HepG2 (cell line): ENCODE data around the gene ABL2. TPM values are rescaled to one million over a fixed set of nuclear protein-coding genes. Genes with fewer than 3 reads are reported as not detected.

Source experiments
- AKAP8 ChIP-seq: sonication (generic); formaldehyde crosslinking; IDR thresholded peaks from 2 replicates; pipeline ENCODE4 v1.5.1; 2020; ENCODE audit warnings: mild to moderate bottlenecking, missing genetic modification reagents
- ATF1 ChIP-seq: IDR thresholded peaks from 2 replicates; pipeline ENCODE4 v1.6.1; 2016; ENCODE audit warnings: mild to moderate bottlenecking, control low read depth
- DMAP1 ChIP-seq: IDR thresholded peaks from 2 replicates; pipeline ENCODE4 v1.6.1; 2016
- DPF2 ChIP-seq: sonication (generic); formaldehyde crosslinking; IDR thresholded peaks from 2 replicates; pipeline ENCODE4 v1.4.0; 2020; ENCODE audit warnings: mild to moderate bottlenecking, low read depth, missing genetic modification reagents, borderline replicate concordance
- KMT2A ChIP-seq: sonication (generic); formaldehyde crosslinking; IDR thresholded peaks from 2 replicates; pipeline ENCODE4 v1.4.0; 2020; ENCODE audit warnings: missing genetic modification reagents
- MXD4 ChIP-seq: IDR thresholded peaks from 2 replicates; pipeline ENCODE4 v1.6.1; 2016; ENCODE audit warnings: mild to moderate bottlenecking, missing biosample characterization, missing genetic modification reagents
- RBFOX2 ChIP-seq: fragments of 200-400 bp; formaldehyde crosslinking; IDR thresholded peaks from 2 replicates; pipeline ENCODE4 v1.6.1; 2017; ENCODE audit warnings: low read depth, mild to moderate bottlenecking, low read length
- RCOR2 ChIP-seq: IDR thresholded peaks from 2 replicates; pipeline ENCODE4 v1.6.1; 2016; ENCODE audit warnings: missing biosample characterization, missing genetic modification reagents
- RFX3 ChIP-seq: IDR thresholded peaks from 2 replicates; pipeline ENCODE4 v1.6.1; 2016; ENCODE audit warnings: missing biosample characterization, missing genetic modification reagents
- SRSF9 ChIP-seq: fragments of 200-400 bp; formaldehyde crosslinking; IDR thresholded peaks from 2 replicates; pipeline ENCODE4 v1.6.1; 2018; ENCODE audit warnings: borderline replicate concordance, mild to moderate bottlenecking, low read depth, low read length; ENCODE audit not compliant: insufficient read depth, poor library complexity, severe bottlenecking
- ZNF674 ChIP-seq: sonication (generic); formaldehyde crosslinking; IDR thresholded peaks from 2 replicates; pipeline ENCODE4 v1.5.0; 2020; ENCODE audit warnings: low read depth, mild to moderate bottlenecking, missing genetic modification reagents
- polyA plus RNA-seq, 8 experiments: library from polyadenylated mRNA; depleted of rRNA in 3 of 8; stranded (reverse) in 7 of 8; unstranded in 1 of 8; fragments of >200 nt; fragmentation: Illumina TruSeq in 4 of 8; extraction: Trizol in 4 of 8; gene quantifications; 2 replicates each; pipeline versions ENCODE4 v1.2.1 to v1.2.3, GENCODE V29; 2011 to 2016; ENCODE audit warnings: low read depth in 4 of 8, missing spikeins in 1 of 8, mixed read lengths in 1 of 8; ENCODE audit not compliant: insufficient read depth in 1 of 8
- total RNA-seq, 5 experiments: library from RNA; depleted of rRNA; stranded (reverse); fragments of >200 nt; fragmentation: Illumina TruSeq; extraction: Trizol; gene quantifications; 2 replicates each; pipeline ENCODE4 v1.2.3, GENCODE V29; 2016; ENCODE audit warnings: low read depth in 1 of 5
- TF ChIP-seq, protein P1 (sequence below), 2 experiments: fragments of 450-650 bp in 1 of 2; sonication (generic) in 1 of 2; formaldehyde crosslinking in 1 of 2; IDR thresholded peaks; 2 replicates each; pipeline versions ENCODE4 v1.6.1 to v1.8.0; 2016 to 2022; ENCODE audit warnings: antibody characterized with exemption in 1 of 2, mild to moderate bottlenecking in 1 of 2, missing genetic modification reagents in 1 of 2
- TF ChIP-seq, protein P2 (sequence below): sonication (generic); formaldehyde crosslinking; IDR thresholded peaks from 2 replicates; pipeline ENCODE4 v1.4.0; 2020; ENCODE audit warnings: low read depth, mild to moderate bottlenecking, missing genetic modification reagents
- TF ChIP-seq, protein P3 (sequence below): sonication (generic); formaldehyde crosslinking; IDR thresholded peaks from 2 replicates; pipeline ENCODE4 v1.4.0; 2020; ENCODE audit warnings: missing genetic modification reagents, mild to moderate bottlenecking, borderline replicate concordance

ABL2 gene
- total and polyA plus RNA-seq, 2 of the 13 experiments (the other 11 are each of a cell fraction or from before 2014, with no cell fraction given) = 5.8 to 6.0 TPM

DNA sequence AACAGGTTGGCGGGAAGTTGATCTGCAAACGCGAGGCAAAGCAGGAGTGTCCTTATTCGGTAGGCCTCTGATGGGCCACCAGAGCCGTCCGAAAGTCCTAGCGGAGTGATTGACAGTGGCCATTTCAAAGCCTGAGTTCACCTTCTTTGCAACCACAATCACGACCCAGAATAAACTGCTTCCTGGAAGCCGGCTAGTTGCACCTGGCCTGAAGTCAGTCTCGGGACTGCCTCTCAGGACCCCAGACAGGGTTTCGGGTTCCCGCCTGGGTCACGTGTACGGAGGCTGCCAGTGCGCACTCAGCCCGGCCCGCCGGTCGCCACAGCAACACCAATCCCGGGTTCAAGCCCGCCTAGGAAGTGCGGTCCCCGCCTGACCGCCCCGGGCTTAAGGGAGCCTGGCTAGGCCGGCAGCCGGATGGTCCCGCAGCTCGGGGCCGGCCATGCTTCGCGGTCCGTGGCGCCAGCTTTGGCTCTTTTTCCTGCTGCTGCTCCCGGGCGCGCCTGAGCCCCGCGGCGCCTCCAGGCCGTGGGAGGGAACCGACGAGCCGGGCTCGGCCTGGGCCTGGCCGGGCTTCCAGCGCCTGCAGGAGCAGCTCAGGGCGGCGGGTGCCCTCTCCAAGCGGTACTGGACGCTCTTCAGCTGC lies 147.7 kb downstream of the ABL2 start, which contains the start of gene TOR3A (continued):
- TF ChIP-seq, protein P1, sequence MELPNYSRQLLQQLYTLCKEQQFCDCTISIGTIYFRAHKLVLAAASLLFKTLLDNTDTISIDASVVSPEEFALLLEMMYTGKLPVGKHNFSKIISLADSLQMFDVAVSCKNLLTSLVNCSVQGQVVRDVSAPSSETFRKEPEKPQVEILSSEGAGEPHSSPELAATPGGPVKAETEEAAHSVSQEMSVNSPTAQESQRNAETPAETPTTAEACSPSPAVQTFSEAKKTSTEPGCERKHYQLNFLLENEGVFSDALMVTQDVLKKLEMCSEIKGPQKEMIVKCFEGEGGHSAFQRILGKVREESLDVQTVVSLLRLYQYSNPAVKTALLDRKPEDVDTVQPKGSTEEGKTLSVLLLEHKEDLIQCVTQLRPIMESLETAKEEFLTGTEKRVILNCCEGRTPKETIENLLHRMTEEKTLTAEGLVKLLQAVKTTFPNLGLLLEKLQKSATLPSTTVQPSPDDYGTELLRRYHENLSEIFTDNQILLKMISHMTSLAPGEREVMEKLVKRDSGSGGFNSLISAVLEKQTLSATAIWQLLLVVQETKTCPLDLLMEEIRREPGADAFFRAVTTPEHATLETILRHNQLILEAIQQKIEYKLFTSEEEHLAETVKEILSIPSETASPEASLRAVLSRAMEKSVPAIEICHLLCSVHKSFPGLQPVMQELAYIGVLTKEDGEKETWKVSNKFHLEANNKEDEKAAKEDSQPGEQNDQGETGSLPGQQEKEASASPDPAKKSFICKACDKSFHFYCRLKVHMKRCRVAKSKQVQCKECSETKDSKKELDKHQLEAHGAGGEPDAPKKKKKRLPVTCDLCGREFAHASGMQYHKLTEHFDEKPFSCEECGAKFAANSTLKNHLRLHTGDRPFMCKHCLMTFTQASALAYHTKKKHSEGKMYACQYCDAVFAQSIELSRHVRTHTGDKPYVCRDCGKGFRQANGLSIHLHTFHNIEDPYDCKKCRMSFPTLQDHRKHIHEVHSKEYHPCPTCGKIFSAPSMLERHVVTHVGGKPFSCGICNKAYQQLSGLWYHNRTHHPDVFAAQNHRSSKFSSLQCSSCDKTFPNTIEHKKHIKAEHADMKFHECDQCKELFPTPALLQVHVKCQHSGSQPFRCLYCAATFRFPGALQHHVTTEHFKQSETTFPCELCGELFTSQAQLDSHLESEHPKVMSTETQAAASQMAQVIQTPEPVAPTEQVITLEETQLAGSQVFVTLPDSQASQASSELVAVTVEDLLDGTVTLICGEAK (IDR thresholded peaks at IDR 0.05) = no peak
- TF ChIP-seq, protein P1 (CRISPR knock-in tag; IDR thresholded peaks at IDR 0.05) = peak; percentile 45; the same call in 1 of the 2 replicates
- TF ChIP-seq KMT2A (CRISPR knock-in tag) (peak; percentile 71; the same call in 1 of the 2 replicates), AKAP8 (CRISPR knock-in tag) (no peak), SRSF9 (no peak), RFX3 (CRISPR knock-in tag) (peak; percentile 88), RCOR2 (no peak), ATF1 (CRISPR knock-in tag) (no peak), MXD4 (CRISPR knock-in tag) (peak; percentile 91), DPF2 (CRISPR knock-in tag) (no peak), DMAP1 (CRISPR knock-in tag) (peak; percentile 63), ZNF674 (CRISPR knock-in tag) (no peak), RBFOX2 (peak; percentile 73)
- TF ChIP-seq, protein P2, sequence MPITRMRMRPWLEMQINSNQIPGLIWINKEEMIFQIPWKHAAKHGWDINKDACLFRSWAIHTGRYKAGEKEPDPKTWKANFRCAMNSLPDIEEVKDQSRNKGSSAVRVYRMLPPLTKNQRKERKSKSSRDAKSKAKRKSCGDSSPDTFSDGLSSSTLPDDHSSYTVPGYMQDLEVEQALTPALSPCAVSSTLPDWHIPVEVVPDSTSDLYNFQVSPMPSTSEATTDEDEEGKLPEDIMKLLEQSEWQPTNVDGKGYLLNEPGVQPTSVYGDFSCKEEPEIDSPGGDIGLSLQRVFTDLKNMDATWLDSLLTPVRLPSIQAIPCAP = no peak
- TF ChIP-seq, protein P3, sequence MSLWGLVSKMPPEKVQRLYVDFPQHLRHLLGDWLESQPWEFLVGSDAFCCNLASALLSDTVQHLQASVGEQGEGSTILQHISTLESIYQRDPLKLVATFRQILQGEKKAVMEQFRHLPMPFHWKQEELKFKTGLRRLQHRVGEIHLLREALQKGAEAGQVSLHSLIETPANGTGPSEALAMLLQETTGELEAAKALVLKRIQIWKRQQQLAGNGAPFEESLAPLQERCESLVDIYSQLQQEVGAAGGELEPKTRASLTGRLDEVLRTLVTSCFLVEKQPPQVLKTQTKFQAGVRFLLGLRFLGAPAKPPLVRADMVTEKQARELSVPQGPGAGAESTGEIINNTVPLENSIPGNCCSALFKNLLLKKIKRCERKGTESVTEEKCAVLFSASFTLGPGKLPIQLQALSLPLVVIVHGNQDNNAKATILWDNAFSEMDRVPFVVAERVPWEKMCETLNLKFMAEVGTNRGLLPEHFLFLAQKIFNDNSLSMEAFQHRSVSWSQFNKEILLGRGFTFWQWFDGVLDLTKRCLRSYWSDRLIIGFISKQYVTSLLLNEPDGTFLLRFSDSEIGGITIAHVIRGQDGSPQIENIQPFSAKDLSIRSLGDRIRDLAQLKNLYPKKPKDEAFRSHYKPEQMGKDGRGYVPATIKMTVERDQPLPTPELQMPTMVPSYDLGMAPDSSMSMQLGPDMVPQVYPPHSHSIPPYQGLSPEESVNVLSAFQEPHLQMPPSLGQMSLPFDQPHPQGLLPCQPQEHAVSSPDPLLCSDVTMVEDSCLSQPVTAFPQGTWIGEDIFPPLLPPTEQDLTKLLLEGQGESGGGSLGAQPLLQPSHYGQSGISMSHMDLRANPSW = no peak
